Stimulated activated CD4-positive, alpha-beta T cell treated with anti-CD3 and anti-CD28 coated beads, Interleukin-15, amount 100 ng/mL, for 1 hour (primary cell): Measurements from ENCODE around the gene HOXB7.
A peak's percentile ranks its signal among the peaks of the same experiment; 100 is the strongest.

Source experiments
- DNase-seq, 2 donors: peaks; one replicate each; pipeline ENCODE4 v3.0.0-alpha.2; 2020; ENCODE audit warnings: low read depth in 1 of 2, low spot score in 1 of 2

HOXB7 gene

GRCh38 chr17:48610282-48611211 lies at the start of gene HOXB7:
HOXB7 (minus strand) TSS chr17:48611017; CDS start chr17:48610918, 99 bp downstream.
- DNase-seq = peak in 1 of 2 donors; percentile 47

- no peak for DNase-seq
These were observed 45.1 kb upstream of the HOXB7 start for GRCh38 chr17:48655913-48656312.

GRCh38 chr17:48649741-48650140 lies 38.9 kb upstream of the HOXB7 start:
- no peak for DNase-seq

GRCh38 chr17:48647963-48648245 lies 37.1 kb upstream of the HOXB7 start:
- DNase-seq = no peak

GRCh38 chr17:48647103-48647962 lies 36.5 kb upstream of the HOXB7 start:
- no peak for DNase-seq

DNA sequence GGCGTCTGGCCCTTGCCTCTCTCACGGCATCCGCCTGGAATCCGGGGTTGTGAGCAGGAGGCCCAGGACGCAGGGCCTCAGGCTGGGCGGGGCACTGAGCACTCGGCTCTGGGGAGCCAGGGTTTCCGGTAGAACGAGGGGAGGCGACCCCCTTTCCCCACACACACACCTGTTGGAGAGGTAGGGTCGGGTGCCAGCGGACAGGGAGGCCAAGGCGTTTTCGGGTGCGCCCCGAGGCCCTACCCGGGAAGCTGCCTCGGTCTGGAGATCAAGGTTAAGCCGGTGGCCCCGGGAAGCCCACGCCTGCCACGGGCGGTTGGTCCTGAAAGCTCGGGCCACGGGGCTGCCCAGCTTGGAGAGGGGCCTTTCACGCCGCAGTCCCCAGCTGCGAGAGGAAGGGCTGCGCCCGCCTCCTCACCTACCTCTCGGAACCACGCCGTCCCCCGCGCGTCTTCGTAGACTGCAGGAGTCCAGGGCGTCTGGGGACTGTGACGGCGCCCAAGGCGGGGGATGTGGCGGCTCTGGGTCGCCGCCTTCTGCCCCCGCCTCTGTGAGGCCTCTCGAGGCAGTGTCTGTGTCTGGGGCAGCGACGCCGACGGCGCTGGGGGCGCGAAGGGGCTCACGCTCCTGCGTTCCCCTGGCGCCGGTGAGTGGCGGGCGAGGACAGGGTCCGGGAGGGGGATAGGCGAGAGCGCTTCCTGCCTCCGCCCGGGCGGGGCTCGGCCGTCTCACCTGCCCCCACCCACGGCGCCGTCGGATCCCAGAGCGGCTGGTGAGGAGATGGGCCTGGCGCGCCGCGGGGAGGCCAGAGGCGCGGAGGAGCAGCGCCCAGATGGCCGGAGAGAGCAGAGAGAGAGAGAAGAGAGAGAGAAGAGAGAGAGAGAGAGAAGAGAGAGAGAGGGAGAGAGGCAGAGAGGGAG lies 35.6 kb upstream of the HOXB7 start:
- DNase-seq = no peak

DNA sequence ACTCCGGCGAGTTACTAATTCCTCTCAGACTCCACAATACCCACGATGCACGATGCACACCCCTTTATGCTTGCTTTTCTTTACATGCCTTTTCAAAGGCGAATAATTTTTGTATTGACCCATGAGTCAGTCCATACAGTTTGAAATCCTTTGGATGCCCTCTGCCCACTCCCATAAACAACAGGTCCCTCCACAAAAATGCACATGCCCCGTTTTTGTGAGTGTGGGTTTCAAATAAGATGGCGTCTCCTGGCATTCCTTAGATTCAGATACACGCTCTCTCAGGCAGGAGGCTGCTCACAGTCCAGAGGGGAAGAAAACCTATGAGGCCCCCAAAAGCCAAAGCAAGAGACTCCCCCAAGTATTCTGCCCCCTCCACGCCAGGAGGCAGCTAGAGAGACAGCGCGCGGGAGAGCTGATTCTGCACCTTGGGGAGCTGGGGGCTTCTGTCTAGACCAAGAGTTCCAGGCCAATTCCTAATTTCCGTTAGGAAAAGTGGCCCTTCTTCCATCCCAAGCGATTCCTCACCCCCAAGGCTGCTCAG lies 34.9 kb upstream of the HOXB7 start:
- DNase-seq = no peak

- DNase-seq = no peak
These were observed 34.2 kb upstream of the HOXB7 start for GRCh38 chr17:48644910-48645557.

- no peak for DNase-seq
These were observed 33.3 kb upstream of the HOXB7 start for GRCh38 chr17:48644159-48644558.

- DNase-seq = no peak
These were observed 32.8 kb upstream of the HOXB7 start for GRCh38 chr17:48643697-48644012.

- DNase-seq = no peak
These were observed 32.3 kb upstream of the HOXB7 start for GRCh38 chr17:48642843-48643696.

- DNase-seq = no peak
These were observed 31.4 kb upstream of the HOXB7 start for GRCh38 chr17:48642059-48642842.

DNA sequence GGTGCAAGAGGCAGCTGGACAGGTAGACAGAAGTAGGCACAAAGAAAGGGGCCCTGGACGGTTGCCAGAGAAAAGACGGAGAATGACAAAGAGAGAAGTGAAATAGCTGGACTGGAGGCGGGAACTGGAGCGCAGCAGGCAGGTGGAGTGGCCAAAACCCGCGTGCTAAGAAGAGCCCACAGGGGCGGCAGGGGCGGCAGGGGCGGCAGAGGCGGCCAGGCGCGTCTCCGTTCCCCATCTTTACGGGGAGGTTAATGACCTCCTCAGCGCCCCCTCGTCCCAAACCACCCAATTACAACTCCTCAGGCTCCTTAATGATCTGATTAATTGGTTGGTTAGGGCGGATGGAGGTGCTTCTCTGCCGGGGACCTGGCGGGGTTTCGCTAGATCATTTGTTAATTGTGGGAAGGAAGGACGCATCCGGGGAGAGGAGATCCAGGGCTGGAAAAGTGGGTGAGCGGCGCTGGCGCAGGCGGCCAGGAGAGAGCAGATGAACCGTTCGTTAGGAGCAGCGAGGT lies 30.8 kb upstream of the HOXB7 start:
- DNase-seq = no peak

DNA sequence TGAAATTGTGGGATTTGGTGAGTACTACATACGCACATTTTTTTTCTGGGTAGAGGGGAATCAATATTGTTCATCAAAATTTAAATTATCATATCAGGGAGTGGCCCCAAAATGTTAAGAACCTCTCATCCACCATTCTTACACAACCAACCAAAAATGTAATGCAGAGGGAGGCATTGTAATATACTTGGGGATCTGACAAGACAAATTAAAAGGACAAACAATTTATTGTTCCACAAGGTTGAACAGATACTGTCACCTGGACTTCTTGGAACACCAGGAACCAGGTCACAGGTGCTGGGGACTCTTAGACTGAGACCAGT lies 30.0 kb upstream of the HOXB7 start:
- no peak for DNase-seq

- DNase-seq = no peak
These were observed 29.4 kb upstream of the HOXB7 start for GRCh38 chr17:48639982-48640857.

- no peak for DNase-seq
These were observed 28.3 kb upstream of the HOXB7 start for GRCh38 chr17:48639136-48639535.

GRCh38 chr17:48637323-48638260 lies 26.8 kb upstream of the HOXB7 start:
- no peak for DNase-seq
